Activated CD8-positive, alpha-beta memory T cell treated with anti-CD3 and anti-CD28 coated beads, Interleukin-2, amount 50 U/mL, for 24 hours (primary cell): ENCODE results near the gene THBS3.
A peak's percentile ranks its signal among the peaks of the same experiment; 100 is the strongest.
"Not testable (repeated sequence)": the region's sequence is repeated elsewhere in the genome, so short reads cannot be mapped to it uniquely, and the experiment has no call there.

Source experiments
- DNase-seq: peaks from one replicate; pipeline ENCODE4 v3.0.0-alpha.2; 2020; ENCODE audit errors: extremely low read depth

Gene THBS3

DNA sequence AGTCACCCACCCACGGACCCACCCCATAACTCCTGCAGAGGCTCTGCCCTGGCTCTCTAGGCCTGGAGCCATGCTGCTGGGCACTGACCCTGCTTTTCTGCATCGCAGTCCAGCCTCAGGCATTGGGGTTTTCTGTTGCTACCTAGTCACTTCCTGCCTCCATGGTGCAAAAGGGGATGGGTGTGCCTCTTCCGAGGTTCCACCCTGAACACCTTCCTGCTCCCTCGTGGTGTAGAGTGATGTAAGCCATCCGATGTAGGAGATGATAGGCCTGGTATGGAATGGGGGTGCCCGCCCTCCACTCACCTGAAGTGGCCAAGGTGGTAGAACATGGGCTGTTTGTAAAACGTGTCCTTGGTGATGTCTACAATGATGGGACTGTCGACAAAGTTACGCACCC is 27.7 kb upstream of the THBS3 start:
- DNase-seq, result not testable (repeated sequence)

DNA sequence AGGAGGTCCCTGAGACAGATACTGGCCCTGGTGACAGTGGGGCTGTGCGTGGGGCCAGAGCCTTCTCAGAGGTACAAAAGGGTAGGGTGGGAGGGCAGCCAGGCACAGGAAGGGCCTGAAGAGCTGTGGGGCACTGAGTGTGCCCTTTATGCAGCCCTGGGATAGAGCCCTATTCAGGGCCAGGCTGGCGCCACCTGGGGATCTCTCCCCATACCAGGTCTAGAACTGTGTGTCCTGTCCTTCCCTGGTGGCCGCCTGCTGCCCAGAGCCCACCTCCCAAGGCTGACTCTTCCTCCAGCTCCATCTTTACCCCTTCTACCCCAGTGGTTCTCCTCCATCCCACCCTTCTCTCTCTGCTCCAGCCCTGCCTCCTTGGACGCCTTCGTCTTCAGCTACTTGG is 25.8 kb upstream of the THBS3 start:
- not testable (repeated sequence) for DNase-seq

DNA sequence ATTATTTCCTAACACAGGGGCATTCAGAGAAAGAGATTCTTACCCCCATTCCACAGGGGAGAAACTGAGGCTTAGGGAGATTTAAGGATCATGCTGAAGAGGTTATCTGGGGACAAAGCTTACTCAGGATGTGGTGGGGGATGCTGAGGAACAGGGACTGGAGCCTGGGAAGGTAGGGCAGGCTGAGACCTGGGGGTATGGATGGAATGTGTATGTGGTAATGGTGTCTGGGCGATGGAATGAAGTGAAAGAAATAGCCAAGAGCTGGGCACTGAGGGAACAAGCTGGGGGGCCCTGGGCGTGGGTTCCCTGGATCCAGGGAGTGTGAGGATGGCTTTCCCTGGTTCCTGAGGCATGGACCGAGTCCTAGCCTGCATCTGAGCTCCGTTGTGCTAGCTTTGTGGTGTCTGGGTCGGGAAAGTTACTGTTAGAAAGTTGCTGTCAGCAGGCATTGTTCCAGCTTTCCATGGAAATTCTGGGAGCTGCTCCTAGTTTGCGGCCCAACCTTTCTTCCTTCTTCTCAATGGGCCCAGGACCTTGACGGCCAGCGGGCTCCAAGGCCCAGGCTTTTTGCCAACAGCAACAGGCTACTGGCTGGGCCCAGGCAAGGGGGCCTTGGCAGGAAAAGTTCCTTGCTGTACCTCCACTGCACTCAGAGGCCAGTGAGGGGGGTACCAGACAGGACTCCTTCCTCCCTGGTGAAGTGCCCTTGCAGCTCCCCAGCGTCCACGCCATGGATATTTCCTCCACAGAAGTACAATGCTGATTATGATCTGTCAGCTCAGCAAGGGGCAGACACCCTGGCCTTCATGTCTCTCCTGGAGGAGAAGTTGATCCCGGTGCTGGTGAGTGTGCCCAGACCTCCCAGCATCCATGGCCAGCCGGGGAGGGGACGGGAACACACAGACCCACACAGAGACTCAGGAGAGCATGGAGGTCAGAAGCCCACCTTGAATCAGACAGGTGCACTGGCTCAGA is 24.6 kb upstream of the THBS3 start:
- not testable (repeated sequence) for DNase-seq

DNA sequence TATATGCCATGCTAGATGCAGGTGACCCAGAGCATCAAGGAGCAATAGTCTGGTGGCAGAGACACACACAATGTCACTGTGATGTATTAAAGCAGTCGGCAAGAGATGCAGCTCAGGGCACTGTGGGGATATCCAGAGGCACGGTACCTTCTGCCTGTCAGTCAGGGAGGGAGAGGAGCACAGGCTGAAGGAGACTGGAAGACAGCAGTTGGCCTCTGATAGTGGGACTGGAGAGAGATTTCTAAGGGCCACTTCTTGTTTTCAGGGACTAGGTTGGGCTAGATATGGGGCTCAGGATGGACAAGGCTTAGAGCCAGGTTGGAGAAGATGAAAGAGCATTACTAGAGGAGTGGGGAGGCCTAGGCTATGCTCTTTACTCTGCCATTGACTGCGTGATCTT is 23.6 kb upstream of the THBS3 start:
- DNase-seq, result not testable (repeated sequence)

DNA sequence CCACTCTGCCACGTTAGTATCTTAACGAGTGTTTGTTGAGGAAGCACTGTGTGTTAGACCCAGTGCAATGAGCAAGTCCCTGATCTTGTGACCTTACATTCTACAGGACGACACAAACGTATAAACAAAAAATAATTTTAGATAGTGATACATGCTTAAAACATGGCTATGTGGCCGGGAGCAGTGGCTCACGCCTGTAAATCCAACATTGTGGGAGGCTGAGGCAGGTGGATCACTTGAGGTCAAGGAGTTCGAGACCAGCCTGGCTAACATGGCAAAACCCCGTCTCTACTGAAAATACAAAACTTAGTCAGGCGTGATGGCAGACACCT is 20.4 kb upstream of the THBS3 start:
- no peak for DNase-seq

DNA sequence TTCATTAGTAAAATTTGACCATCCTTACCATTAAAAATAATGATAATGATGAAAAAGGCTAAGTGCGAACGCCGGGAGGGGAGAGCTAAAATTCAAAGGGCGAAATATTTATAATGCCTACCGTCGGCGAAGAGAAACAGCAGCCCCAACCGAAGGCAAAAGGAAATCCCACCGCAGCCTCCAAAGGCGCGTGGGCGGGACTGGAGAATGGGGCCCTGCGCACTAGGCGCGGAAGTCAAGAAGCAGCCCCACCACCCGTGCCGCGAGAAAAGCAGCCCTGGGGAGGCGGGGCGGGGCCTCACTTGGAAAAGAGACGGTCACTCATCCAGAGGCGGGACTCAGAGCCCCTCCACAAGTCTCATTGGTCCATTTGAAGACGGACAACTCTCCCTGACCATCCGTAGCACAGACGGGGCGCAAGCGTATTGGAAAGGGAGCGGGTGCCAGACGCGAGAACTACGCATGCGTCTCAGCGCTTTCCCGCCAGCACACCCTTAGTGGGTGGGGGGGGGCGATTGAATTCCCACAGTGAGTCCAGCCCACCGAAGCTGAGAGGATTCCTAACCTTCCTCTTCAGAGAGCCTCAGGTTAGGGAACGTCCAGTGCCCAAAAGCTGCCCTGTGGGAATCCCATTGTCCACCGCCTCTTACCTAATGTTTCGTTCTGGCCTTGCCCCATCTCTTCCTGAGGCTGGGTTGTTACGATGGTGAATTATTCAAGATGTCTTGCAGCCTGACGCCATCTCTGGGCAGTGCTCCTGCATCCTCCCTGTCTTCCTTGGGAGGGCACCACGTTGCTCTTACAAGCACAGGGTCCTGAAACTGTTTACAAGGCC is 19.8 kb upstream of the THBS3 start:
- peak; percentile 97 for DNase-seq

DNA sequence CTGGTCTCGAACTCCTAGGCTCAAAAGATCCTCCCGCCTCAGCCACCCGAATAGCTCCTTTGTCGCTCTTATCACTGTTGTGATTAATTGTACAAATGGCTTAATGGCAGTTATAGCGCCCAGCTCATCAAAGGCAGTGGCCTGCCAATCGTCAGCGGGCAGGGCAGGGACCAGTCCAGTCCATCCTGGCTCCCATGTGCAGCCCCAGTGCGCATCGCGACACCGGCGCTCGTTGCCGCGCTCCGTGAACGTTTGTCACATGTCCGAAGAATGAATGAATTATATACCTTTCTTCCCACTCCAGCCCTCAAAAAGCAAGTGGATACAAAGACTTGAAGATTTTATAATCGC is 19.2 kb upstream of the THBS3 start:
- DNase-seq, result no peak

DNA sequence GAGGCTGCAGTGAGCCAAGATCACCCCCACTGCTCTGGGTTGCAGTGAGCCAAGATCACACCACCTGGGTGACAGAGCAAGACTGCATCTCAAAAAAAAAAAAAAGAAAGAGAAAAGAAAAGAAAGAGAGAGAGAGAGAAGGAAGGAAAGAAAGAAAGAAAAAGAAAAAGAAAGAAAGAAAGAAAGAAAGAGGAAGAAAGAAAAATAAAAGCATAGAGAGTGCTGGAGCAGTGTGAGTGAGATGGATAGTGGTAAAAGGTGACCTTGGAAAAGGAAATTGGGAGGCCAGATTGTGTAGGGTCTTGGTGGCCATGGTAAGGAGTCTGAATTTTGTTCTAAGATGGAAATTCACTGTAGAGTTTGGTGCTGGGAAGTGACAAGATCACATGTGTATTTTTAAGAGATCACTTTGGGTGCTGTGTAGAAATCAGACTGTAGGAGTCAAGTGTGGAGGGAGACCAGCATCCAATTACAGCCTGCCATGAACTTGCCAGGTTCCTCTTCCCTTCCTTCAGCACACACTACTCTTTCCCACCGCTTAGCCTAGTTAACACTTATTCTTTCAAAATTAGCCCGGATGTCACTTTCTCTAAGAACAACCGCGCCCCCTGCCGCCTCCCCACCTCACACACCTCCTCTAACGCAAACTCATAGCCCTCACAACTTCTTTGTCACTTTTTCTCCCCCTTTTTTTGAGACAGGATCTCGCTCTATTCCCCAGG is 18.7 kb upstream of the THBS3 start:
- peak; percentile 53 for DNase-seq

DNA sequence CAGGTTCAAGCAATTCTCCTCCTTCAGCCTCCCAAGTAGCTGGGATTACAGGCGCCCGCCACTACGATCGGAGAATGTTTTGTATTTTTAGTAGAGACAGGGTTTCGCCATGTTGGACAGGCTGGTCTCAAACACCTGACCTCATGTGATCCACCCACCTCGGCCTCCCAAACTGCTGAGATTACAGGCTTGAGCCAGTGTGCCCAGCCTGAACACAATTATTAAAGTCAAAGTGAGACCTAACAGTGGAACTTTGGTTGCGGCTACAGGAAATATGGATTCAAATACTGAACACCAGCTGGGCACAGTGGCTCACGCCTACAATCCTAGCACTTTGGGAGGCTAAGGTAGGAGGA is 17.7 kb upstream of the THBS3 start:
- DNase-seq, result not testable (repeated sequence)

DNA sequence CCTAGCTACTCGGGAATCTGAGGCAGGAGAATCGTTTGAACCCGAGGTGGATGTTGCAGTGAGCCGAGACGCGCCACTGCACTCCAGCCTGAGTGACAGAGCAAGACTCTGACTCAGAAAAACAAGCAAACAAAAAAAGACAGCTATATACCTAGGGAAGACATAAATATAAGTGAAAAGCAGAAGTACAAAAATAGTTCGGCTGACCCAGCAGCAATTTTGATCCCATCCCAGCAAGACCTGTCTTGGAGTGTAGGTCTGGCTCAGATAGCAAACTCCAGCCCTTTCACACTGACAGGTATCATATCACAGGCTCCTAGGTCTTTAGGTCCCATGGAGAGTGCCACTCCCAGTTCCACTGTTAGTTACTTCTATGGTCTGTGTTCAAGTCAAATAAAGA is 15.3 kb upstream of the THBS3 start:
- DNase-seq, result no peak

DNA sequence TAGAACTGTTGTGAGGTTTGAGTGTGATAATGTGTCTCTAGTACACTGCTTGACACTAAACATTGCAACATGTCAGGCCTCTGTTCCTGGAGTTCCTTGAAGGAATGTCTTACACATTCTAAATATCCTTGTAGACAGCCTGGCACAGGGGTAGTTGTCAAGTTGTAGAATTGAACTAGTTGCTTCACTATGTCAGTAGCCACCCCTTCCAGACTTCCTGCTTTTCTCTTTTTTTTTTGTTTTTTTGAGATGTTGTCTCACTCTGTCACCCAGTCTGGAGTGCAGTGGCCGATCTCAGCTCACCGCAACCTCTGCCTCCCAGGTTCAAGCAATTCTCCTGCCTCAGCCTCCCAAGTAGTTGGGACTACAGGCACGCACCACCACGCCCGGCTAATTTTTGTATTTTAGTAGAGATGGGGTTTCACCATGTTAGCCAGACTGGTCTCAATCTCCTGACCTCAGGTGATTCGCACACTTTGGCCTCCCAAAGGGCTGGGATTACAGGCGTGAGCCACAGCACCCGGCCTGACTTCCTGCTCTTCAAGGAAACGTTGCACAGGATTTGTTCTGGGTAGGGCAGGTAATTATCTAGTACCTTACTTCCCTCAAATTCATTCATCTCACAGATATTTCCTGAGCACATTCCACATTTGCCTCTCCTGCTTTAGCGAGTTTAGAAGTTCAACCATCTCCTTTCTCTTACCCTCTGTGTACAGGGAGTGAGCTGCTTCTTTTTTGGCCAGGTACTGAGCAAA is 12.7 kb upstream of the THBS3 start:
- not testable (repeated sequence) for DNase-seq

DNA sequence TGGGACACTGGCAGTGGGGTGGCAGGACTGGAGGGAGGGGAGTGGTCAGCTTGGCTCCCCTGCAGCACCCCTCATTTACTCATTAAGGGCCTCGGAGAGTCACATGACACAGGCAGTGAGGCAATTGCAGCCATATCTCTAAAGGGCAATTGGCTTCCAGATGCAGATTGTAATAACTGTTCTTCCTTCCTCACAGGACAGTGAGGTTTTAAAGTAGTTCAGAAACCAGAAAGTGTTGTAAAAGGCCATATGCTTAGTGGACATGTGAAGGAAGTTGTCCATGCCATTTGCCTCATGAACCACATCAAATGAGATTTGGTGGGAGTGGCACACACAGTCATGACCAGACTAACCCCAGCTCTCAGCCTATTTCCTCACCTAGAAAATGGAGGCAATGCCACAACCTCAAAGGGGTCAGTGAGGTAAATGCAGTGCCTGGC is 11.9 kb upstream of the THBS3 start:
- DNase-seq, result no peak

DNA sequence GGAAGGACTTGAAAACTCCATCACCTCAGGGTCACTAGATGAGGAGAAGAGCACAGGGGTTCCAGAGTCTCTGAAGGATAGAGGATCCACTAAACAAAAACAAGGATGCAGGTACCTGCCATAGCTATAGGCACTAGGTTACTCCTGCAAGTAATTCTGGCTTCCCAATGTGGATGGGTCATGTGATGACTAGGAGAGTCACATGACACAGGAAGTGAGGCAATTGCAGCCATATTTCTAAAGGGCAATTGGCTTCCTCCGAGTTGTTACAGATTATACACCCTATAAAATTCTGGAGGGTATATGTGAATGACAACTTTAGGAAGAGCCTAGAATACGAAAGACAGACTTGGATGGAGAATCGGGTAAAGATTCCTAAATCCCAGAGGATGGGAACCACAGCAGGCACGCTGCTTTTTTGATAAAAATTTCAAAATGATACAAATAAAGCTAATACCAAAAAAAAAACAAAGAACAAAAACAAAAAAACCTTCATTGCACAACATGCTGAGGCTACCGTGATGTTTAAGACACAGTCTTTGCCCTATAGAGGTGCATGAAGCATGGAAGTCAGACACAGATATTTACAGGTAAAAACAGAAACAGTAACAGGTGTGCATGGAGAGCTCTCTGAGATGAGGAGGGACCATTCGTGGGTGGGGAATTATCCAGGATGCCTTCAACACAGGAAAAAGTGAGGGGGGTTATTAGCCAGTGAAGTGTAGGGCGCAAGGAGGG is 11.3 kb upstream of the THBS3 start:
- no peak for DNase-seq

DNA sequence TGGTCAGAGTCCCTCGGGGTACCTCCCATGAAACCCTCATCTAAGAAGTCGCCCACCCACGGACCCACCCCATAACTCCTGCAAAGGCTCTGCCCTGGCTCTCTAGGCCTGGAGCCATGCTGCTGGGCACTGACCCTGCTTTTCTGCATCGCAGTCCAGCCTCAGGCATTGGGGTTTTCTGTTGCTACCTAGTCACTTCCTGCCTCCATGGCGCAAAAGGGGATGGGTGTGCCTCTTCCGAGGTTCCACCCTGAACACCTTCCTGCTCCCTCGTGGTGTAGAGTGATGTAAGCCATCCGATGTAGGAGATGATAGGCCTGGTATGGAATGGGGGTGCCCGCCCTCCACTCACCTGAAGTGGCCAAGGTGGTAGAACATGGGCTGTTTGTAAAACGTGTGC is 7.0 kb upstream of the THBS3 start:
- not testable (repeated sequence) for DNase-seq

DNA sequence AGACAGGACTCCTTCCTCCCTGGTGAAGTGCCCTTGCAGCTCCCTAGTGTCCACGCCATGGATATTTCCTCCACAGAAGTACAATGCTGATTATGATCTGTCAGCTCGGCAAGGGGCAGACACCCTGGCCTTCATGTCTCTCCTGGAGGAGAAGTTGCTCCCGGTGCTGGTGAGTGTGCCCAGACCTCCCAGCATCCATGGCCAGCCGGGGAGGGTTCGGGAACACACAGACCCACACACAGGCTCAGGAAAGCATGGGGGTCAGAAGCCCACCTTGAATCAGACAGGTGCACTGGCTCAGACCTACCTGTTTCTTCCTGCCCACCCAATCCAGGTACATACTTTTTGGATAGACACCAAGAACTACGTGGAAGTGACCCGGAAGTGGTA is 4.3 kb upstream of the THBS3 start:
- DNase-seq, result not testable (repeated sequence)

DNA sequence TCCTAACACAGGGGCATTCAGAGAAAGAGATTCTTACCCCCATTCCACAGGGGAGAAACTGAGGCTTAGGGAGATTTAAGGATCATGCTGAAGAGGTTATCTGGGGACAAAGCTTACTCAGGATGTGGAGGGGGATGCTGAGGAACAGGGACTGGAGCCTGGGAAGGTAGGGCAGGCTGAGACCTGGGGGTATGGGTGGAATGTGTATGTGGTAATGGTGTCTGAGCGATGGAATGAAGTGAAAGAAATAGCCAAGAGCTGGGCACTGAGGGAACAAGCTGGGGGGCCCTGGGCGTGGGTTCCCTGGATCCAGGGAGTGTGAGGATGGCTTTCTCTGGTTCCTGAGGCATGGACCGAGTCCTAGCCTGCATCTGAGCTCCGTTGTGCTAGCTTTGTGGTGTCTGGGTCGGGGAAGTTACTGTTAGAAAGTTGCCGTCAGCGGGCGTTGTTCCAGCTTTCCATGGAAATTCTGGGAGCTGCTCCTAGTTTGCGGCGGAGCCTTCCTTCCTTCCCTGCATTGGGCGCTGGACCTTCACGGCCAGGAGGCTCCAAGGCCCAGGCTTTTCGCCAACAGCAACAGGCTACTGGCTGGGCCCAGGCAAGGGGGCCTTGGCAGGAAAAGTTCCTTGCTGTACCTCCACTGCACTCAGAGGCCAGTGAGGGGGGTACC is 3.8 kb upstream of the THBS3 start:
- DNase-seq, result not testable (repeated sequence)

DNA sequence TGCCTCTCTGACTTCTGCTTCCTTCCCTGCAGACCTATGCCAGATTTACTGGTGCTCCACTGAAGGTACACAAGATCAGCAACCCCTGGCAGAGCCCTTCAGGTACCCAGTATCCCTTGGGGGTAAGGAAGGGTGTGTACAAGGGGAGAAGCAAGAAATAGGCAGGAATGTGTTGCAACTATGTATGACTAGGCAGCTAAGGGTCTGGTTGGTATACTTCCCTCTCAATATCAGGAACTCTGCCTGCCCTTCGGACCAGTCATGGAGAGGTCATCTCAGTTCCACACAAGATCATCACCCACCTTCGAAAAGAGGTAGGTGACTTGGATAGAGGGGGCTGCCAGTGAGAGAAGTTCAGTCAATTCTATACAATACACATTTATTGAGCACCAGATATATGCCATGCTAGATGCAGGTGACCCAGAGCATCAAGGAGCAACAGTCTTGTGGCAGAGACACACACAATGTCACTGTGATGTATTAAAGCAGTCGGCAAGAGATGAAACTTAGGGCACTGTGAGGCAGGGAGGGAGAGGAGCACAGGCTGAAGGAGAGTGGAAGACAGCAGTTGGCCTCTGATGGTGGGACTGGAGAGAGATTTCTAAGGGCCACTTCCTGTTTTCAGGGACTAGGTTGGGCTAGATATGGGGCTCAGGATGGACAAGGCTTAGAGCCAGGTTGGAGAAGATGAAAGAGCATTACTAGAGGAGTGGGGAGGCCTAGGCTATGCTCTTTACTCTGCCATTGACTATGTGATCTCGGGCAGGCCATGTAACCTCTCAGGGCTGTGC is 2.8 kb upstream of the THBS3 start:
- DNase-seq, result no peak

DNA sequence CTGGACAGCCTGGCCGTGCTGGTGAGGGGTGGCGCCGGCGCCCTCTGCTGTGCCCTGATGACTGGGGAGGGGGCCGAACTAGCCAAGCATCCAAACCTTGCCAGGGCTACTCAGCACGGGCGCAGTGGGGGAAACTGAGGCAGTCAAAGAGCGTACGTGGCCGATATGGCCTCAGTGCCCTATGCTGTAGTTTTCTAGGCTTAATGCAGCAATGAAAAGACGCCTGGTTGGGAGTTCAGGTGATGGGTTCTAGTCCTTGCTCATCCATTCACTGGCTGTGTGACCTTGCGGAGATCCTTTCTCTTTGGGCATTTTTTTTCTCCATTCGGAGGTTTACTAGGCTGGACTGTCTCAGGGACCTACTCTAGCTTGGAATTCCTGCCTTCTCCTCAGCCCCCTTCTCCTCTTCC is 1.6 kb upstream of the THBS3 start:
- no peak for DNase-seq

DNA sequence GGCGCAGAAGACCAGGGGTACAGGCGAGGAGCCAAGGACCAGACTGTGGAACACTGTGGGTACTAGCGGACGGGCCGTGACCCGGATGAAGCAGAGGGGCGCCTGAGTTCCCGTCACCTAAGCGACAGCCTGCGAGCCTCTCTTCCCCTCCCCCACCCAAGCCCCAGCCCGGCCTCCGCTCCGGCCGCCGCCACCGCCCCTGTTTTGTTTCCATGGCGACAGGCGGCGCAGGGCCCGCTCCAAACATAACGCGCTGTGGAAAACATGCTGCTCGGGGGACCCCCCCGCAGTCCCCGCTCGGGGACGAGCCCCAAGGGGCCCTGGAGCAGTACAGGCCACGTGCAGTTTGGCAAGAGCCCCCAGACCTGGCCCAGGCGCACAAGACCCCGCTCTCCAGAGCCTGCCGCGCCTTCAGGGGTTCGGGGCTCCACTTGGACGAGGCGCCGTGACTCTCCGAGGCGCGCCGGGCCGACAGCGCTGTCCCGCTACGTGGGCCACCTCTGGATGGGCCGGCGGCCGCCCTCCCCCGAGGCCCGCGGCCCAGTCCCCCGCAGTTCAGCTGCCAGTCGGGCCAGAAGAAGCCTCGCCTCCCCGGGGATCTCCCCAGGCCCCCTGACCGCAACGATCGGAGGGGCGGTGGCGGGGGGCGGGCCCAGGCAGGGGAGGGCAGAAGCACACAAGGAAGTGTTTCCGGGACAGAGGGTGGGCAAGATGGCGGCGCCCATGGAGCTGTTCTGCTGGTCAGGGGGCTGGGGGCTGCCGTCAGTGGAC is 1.0 kb upstream of the THBS3 start, which contains the start of gene MTX1:
MTX1 (plus strand) TSS at position 155 of the 771 bp plus-strand sequence; CDS start at position 265, 110 bp downstream.
- DNase-seq, result peak; percentile 68
